ENCODE data around the gene USP28.

The USP28 gene

GRCh38 chr11:113907681-113908080, 32.3 kb upstream of the USP28 start:
- Histone ChIP-seq H3K79me1 (ENCODE audit: low read length) (no peaks in the 10 kb centered on the region), H2AFZ (ENCODE audit: insufficient read depth, low read length, poor library complexity) (no peak overlapping the region), H3K9ac (ENCODE audit: low read length) (no peak overlapping the region), H3K27me3 (ENCODE audit: insufficient read depth, low read length) (no peaks in the 10 kb centered on the region), H3K4me3 (ENCODE audit: low read depth, low read length) (no peak overlapping the region), H3K23ac (ENCODE audit: low read length) (no peak overlapping the region), H3K4ac (ENCODE audit: low read depth, low read length) (no peak overlapping the region), H3K18ac (ENCODE audit: low read length) (no peak overlapping the region), H4K8ac (ENCODE audit: low read depth, low read length) (no peak overlapping the region), H3K36me3 (ENCODE audit: control insufficient read depth in 1 of 2, insufficient read depth in 2 of 2, low read length in 2 of 2) (no peaks in the 10 kb centered on the region), H2BK5ac (ENCODE audit: low read depth, low read length, poor library complexity) (no peak overlapping the region), H3K14ac (ENCODE audit: low read length) (no peak overlapping the region), H4K12ac (ENCODE audit: low read depth, low read length) (no peak overlapping the region), H3K4me2 (ENCODE audit: low read length) (no peak overlapping the region), H4K91ac (ENCODE audit: low read depth, low read length) (no peak overlapping the region), H3K9me3 (ENCODE audit: insufficient read depth, low read depth, low read length) (no peaks in the 10 kb centered on the region), H3K79me2 (ENCODE audit: control insufficient read depth, insufficient read depth, low read length, poor library complexity) (no peaks in the 10 kb centered on the region), H2BK120ac (ENCODE audit: insufficient read depth, low read length, poor library complexity) (no peak overlapping the region), H3K4me1 (ENCODE audit: control insufficient read depth in 1 of 2, insufficient read depth in 2 of 2, low read length in 2 of 2) (no peaks in the 10 kb centered on the region), H2BK12ac (ENCODE audit: low read length) (no peak overlapping the region), H2AK5ac (ENCODE audit: low read length) (no peak overlapping the region), H3K27ac (ENCODE audit: low read depth, low read length) (no peak overlapping the region)
- no CpG with 5 or more reads among the region's 8 CpGs for WGBS (ENCODE audit: extremely low coverage, insufficient coverage, insufficient read length)
- DNase-seq: no peak

GRCh38 chr11:113907152-113907551, 31.8 kb upstream of the USP28 start:
- Histone ChIP-seq H3K23ac (ENCODE audit: low read length) (no peak overlapping the region), H2BK120ac (ENCODE audit: insufficient read depth, low read length, poor library complexity) (no peak overlapping the region), H3K79me2 (ENCODE audit: control insufficient read depth, insufficient read depth, low read length, poor library complexity) (no peaks in the 10 kb centered on the region), H3K4ac (ENCODE audit: low read depth, low read length) (no peak overlapping the region), H2BK12ac (ENCODE audit: low read length) (no peak overlapping the region), H3K18ac (ENCODE audit: low read length) (no peak overlapping the region), H4K12ac (ENCODE audit: low read depth, low read length) (no peak overlapping the region), H3K36me3 (ENCODE audit: control insufficient read depth in 1 of 2, insufficient read depth in 2 of 2, low read length in 2 of 2) (no peaks in the 10 kb centered on the region), H2AFZ (ENCODE audit: insufficient read depth, low read length, poor library complexity) (no peak overlapping the region), H3K27ac (ENCODE audit: low read depth, low read length) (no peak overlapping the region), H3K4me1 (ENCODE audit: control insufficient read depth in 1 of 2, insufficient read depth in 2 of 2, low read length in 2 of 2) (no peaks in the 10 kb centered on the region), H4K8ac (ENCODE audit: low read depth, low read length) (no peak overlapping the region), H4K91ac (ENCODE audit: low read depth, low read length) (no peak overlapping the region), H3K9me3 (ENCODE audit: insufficient read depth, low read depth, low read length) (no peaks in the 10 kb centered on the region), H3K9ac (ENCODE audit: low read length) (no peak overlapping the region), H3K4me3 (ENCODE audit: low read depth, low read length) (no peak overlapping the region), H3K27me3 (ENCODE audit: insufficient read depth, low read length) (no peaks in the 10 kb centered on the region), H3K79me1 (ENCODE audit: low read length) (no peaks in the 10 kb centered on the region), H3K14ac (ENCODE audit: low read length) (no peak overlapping the region), H2AK5ac (ENCODE audit: low read length) (no peak overlapping the region), H2BK5ac (ENCODE audit: low read depth, low read length, poor library complexity) (no peak overlapping the region), H3K4me2 (ENCODE audit: low read length) (no peak overlapping the region)
- no peak for DNase-seq
- no CpG with 5 or more reads among the region's 1 CpG for WGBS (ENCODE audit: extremely low coverage, insufficient coverage, insufficient read length)

- Histone ChIP-seq H3K9ac (ENCODE audit: low read length) (no peak overlapping the region), H4K12ac (ENCODE audit: low read depth, low read length) (no peak overlapping the region), H3K4me3 (ENCODE audit: low read depth, low read length) (no peak overlapping the region), H3K27me3 (ENCODE audit: insufficient read depth, low read length) (no peaks in the 10 kb centered on the region), H4K91ac (ENCODE audit: low read depth, low read length) (no peak overlapping the region), H3K18ac (ENCODE audit: low read length) (no peak overlapping the region), H3K23ac (ENCODE audit: low read length) (no peak overlapping the region), H3K14ac (ENCODE audit: low read length) (no peak overlapping the region), H2BK5ac (ENCODE audit: low read depth, low read length, poor library complexity) (no peak overlapping the region), H2BK12ac (ENCODE audit: low read length) (no peak overlapping the region), H3K36me3 (ENCODE audit: control insufficient read depth in 1 of 2, insufficient read depth in 2 of 2, low read length in 2 of 2) (no peaks in the 10 kb centered on the region), H2AK5ac (ENCODE audit: low read length) (no peak overlapping the region), H2BK120ac (ENCODE audit: insufficient read depth, low read length, poor library complexity) (no peak overlapping the region), H3K27ac (ENCODE audit: low read depth, low read length) (no peak overlapping the region), H4K8ac (ENCODE audit: low read depth, low read length) (no peak overlapping the region), H3K9me3 (ENCODE audit: insufficient read depth, low read depth, low read length) (no peaks in the 10 kb centered on the region), H2AFZ (ENCODE audit: insufficient read depth, low read length, poor library complexity) (no peak overlapping the region), H3K4ac (ENCODE audit: low read depth, low read length) (no peak overlapping the region), H3K79me2 (ENCODE audit: control insufficient read depth, insufficient read depth, low read length, poor library complexity) (no peaks in the 10 kb centered on the region), H3K4me1 (ENCODE audit: control insufficient read depth in 1 of 2, insufficient read depth in 2 of 2, low read length in 2 of 2) (no peaks in the 10 kb centered on the region), H3K79me1 (ENCODE audit: low read length) (no peaks in the 10 kb centered on the region), H3K4me2 (ENCODE audit: low read length) (no peak overlapping the region)
- DNase-seq: no peak
- WGBS (ENCODE audit: extremely low coverage, insufficient coverage, insufficient read length): no CpG with 5 or more reads among the region's 2 CpGs
Observed at GRCh38 chr11:113906516-113906915, 31.1 kb upstream of the USP28 start.

- Histone ChIP-seq H3K9ac (ENCODE audit: low read length) (no peak overlapping the region), H3K4ac (ENCODE audit: low read depth, low read length) (no peak overlapping the region), H2BK12ac (ENCODE audit: low read length) (no peak overlapping the region), H3K14ac (ENCODE audit: low read length) (no peak overlapping the region), H3K4me3 (ENCODE audit: low read depth, low read length) (no peak overlapping the region), H3K9me3 (ENCODE audit: insufficient read depth, low read depth, low read length) (no peaks in the 10 kb centered on the region), H3K23ac (ENCODE audit: low read length) (no peak overlapping the region), H2AK5ac (ENCODE audit: low read length) (no peak overlapping the region), H3K79me2 (ENCODE audit: control insufficient read depth, insufficient read depth, low read length, poor library complexity) (no peaks in the 10 kb centered on the region), H3K4me2 (ENCODE audit: low read length) (no peak overlapping the region), H2BK120ac (ENCODE audit: insufficient read depth, low read length, poor library complexity) (no peak overlapping the region), H3K18ac (ENCODE audit: low read length) (no peak overlapping the region), H2AFZ (ENCODE audit: insufficient read depth, low read length, poor library complexity) (no peak overlapping the region), H3K4me1 (ENCODE audit: control insufficient read depth in 1 of 2, insufficient read depth in 2 of 2, low read length in 2 of 2) (no peaks in the 10 kb centered on the region), H2BK5ac (ENCODE audit: low read depth, low read length, poor library complexity) (no peak overlapping the region), H3K27me3 (ENCODE audit: insufficient read depth, low read length) (no peaks in the 10 kb centered on the region), H4K91ac (ENCODE audit: low read depth, low read length) (no peak overlapping the region), H4K12ac (ENCODE audit: low read depth, low read length) (no peak overlapping the region), H4K8ac (ENCODE audit: low read depth, low read length) (no peak overlapping the region), H3K79me1 (ENCODE audit: low read length) (no peaks in the 10 kb centered on the region), H3K36me3 (ENCODE audit: control insufficient read depth in 1 of 2, insufficient read depth in 2 of 2, low read length in 2 of 2) (no peaks in the 10 kb centered on the region), H3K27ac (ENCODE audit: low read depth, low read length) (no peak overlapping the region)
- WGBS (ENCODE audit: extremely low coverage, insufficient coverage, insufficient read length): no CpG with 5 or more reads among the region's 4 CpGs
- DNase-seq: no peak
Observed at GRCh38 chr11:113906038-113906437, 30.7 kb upstream of the USP28 start.

All from trophoblast cell (in vitro differentiated cells and primary cell).